CD4-positive, alpha-beta T cell (primary cell): ENCODE results near the gene RAP1A. TPM values are rescaled to one million over a fixed set of nuclear protein-coding genes. Genes with fewer than 3 reads are reported as not detected.
A peak's percentile ranks its signal among the peaks of the same experiment; 100 is the strongest.
"Not testable (repeated sequence)": the region's sequence is repeated elsewhere in the genome, so short reads cannot be mapped to it uniquely, and the experiment has no call there.

Experiments
- ATAC-seq: fragments of 200-7000 bp; cut with Tn5 transposase; one replicate; pipeline ENCODE4 v1.10.0; 2022; ENCODE audit warnings: mild to moderate bottlenecking; ENCODE audit not compliant: poor library complexity
- CTCF ChIA-PET: fragments of 350-600 bp; sonication (Branson Sonifier 250); formaldehyde crosslinking; loops from one replicate; lab custom pipeline; 2021; ENCODE audit warnings: antibody characterized with exemption, inconsistent platforms; lab: Charles Lee
- POLR2A ChIA-PET: fragments of 350-600 bp; sonication (Branson Sonifier 250); formaldehyde crosslinking; loops from one replicate; lab custom pipeline; 2021; ENCODE audit warnings: antibody characterized with exemption, inconsistent platforms; lab: Charles Lee
- DNase-seq, 14 experiments: peaks; one replicate each; pipeline ENCODE4 v3.0.0-alpha.2; 2013 to 2020; ENCODE audit warnings: mixed read lengths in 2 of 14
- H3K27ac ChIP-seq, 2 donors: one replicate each; pipeline versions ENCODE4 v1.5.1 to v1.7.0; 2013; ENCODE audit warnings: low read length in 2 of 2, low read depth in 1 of 2, mild to moderate bottlenecking in 1 of 2
- H3K27me3 ChIP-seq, 2 experiments: 1 replicate in 1 of 2; 2 replicates in 1 of 2; pipeline versions ENCODE4 v1.6.1 to v1.7.0; 2013; ENCODE audit warnings: low read length in 2 of 2, control low read depth in 1 of 2, mild to moderate bottlenecking in 1 of 2, moderate library complexity in 1 of 2; ENCODE audit not compliant: insufficient read depth in 2 of 2, control insufficient read depth in 1 of 2
- H3K36me3 ChIP-seq: one replicate; pipeline ENCODE4 v1.6.1; 2013; ENCODE audit warnings: low read length, control low read depth; ENCODE audit not compliant: insufficient read depth
- H3K4me1 ChIP-seq: one replicate; pipeline ENCODE4 v1.6.1; 2013; ENCODE audit warnings: low read length, control low read depth; ENCODE audit not compliant: insufficient read depth
- H3K4me3 ChIP-seq: one replicate; pipeline ENCODE4 v1.5.1; 2013; ENCODE audit warnings: mild to moderate bottlenecking, low read length, moderate library complexity
- H3K9me3 ChIP-seq, 2 experiments: 1 replicate in 1 of 2; 2 replicates in 1 of 2; pipeline versions ENCODE4 v1.6.1 to v1.7.0; 2013; ENCODE audit warnings: low read length in 2 of 2, mild to moderate bottlenecking in 2 of 2, control low read depth in 1 of 2, moderate library complexity in 1 of 2; ENCODE audit not compliant: control insufficient read depth in 1 of 2, insufficient read depth in 1 of 2
- H3K27ac Mint-ChIP-seq: one replicate; pipeline ENCODE4 v1.8.0; 2020; ENCODE audit warnings: mixed read lengths
- H3K27me3 Mint-ChIP-seq: one replicate; pipeline ENCODE4 v1.8.0; 2021; ENCODE audit warnings: mixed read lengths
- H3K36me3 Mint-ChIP-seq: one replicate; pipeline ENCODE4 v1.8.0; 2021; ENCODE audit warnings: low read depth, mixed read lengths
- H3K4me1 Mint-ChIP-seq: one replicate; pipeline ENCODE4 v1.8.0; 2021; ENCODE audit warnings: low read depth, mixed read lengths
- H3K4me3 Mint-ChIP-seq: one replicate; pipeline ENCODE4 v1.8.0; 2020; ENCODE audit warnings: mild to moderate bottlenecking, mixed read lengths
- H3K9me3 Mint-ChIP-seq: one replicate; pipeline ENCODE4 v1.8.0; 2020; ENCODE audit warnings: mixed read lengths
- CTCF ChIP-seq: fragments of 200-600 bp; IDR thresholded peaks from one replicate; pipeline ENCODE4 v1.8.0; 2022; ENCODE audit warnings: antibody characterized with exemption, mild to moderate bottlenecking
- intact Hi-C, 2 experiments: fragments of 100-400 bp; cut with DNase I in 1 of 2; cut with micrococcal nuclease in 1 of 2; formaldehyde crosslinking; loops; one replicate each; pipeline versions ENCODE4 v1.15.1 to v1.9.0; 2023 to 2025; cut with DNase I, micrococcal nuclease
- total RNA-seq, 174 experiments: library from RNA in 2 of 174; stranded (reverse) in 2 of 174; gene quantifications; one replicate each; pipeline ENCODE4 v1.2.3 and lab custom pipeline; 2021 to 2026

The RAP1A gene
- total RNA-seq, 2 experiments from 2014 or later = 63.8 to 67.1 TPM

GRCh38 chr1:111605576-111605975, 14.0 kb upstream of the RAP1A start:
- no peaks in the 10 kb centered on the region for H3K9me3 Mint-ChIP-seq
- Histone ChIP-seq H3K4me3 (no peak overlapping the region), H3K27ac (peak overlapping the region in 1 of 2 donors; percentile 32), H3K27me3 (no peaks in the 10 kb centered on the region), H3K36me3 (no peaks in the 10 kb centered on the region), H3K9me3 (no peaks in the 10 kb centered on the region), H3K4me1 (peaks cover 58% of the 10 kb centered on the region)
- H3K27me3 Mint-ChIP-seq = no peaks in the 10 kb centered on the region
- H3K36me3 Mint-ChIP-seq = no peaks in the 10 kb centered on the region
- DNase-seq = no peak
- ChIA-PET POLR2A (interaction anchor here (1.0 to 6.4 kb wide), 3 partner anchors 12 to 97 kb away, joined by 5 to 116 read pairs (median 5); partner anchors contain the start of gene RAP1A), CTCF (interaction anchor here (1.2 to 4.0 kb wide), 3 partner anchors 10 to 98 kb away, joined by 3 to 15 read pairs (median 3); no protein-coding TSS in a partner anchor)
- peaks cover 67% of the 10 kb centered on the region for H3K4me1 Mint-ChIP-seq
- peak overlapping the region; percentile 84 for H3K27ac Mint-ChIP-seq
- no peak for ATAC-seq
- TF ChIP-seq CTCF = no peak
- intact Hi-C loops = loop anchor here in 1 of 2 experiments (2.0 kb wide), 1 partner anchor 13 kb away; the partner anchor contains the start of gene RAP1A
- H3K4me3 Mint-ChIP-seq = no peak overlapping the region

GRCh38 chr1:111606457-111607215, 13.0 kb upstream of the RAP1A start:
- POLR2A ChIA-PET = interaction anchor here (0.5 to 6.4 kb wide), 5 partner anchors 8 to 948 kb away, joined by 3 to 116 read pairs (median 5); partner anchors contain the start of gene RAP1A

GRCh38 chr1:111608528-111608927, 11.1 kb upstream of the RAP1A start:
- H3K36me3 ChIP-seq, H3K27ac Mint-ChIP-seq, ATAC-seq, H3K4me3 ChIP-seq, intact Hi-C loops, H3K4me3 Mint-ChIP-seq, H3K27me3 ChIP-seq, H3K27ac ChIP-seq, DNase-seq, H3K27me3 Mint-ChIP-seq, POLR2A ChIA-PET, H3K9me3 Mint-ChIP-seq, H3K9me3 ChIP-seq, H3K36me3 Mint-ChIP-seq: not testable (repeated sequence)
- H3K4me1 ChIP-seq = peaks cover 33% of the 10 kb centered on the region
- CTCF ChIA-PET = interaction anchor here (0.7 kb wide), 1 partner anchor 101 kb away, joined by 3 read pairs; no protein-coding TSS in a partner anchor
- peaks cover 37% of the 10 kb centered on the region for H3K4me1 Mint-ChIP-seq

More at GRCh38 chr1:111606457-111607215, 13.0 kb upstream of the RAP1A start:
- H3K27me3 Mint-ChIP-seq, ATAC-seq, H3K4me3 ChIP-seq, H3K36me3 Mint-ChIP-seq, H3K9me3 ChIP-seq, H3K36me3 ChIP-seq, intact Hi-C loops, H3K9me3 Mint-ChIP-seq, H3K27me3 ChIP-seq: not testable (repeated sequence)
- peak overlapping the region in 1 of 2 donors; percentile 32 for H3K27ac ChIP-seq
- CTCF ChIA-PET = interaction anchor here (1.0 to 1.3 kb wide), 3 partner anchors 9 to 13 kb away, joined by 3 to 4 read pairs (median 3); no protein-coding TSS in a partner anchor
- peaks cover 49% of the 10 kb centered on the region for H3K4me1 ChIP-seq
- Mint-ChIP-seq H3K4me3 (peak overlapping the region; percentile 54), H3K27ac (peak overlapping the region; percentile 84), H3K4me1 (peaks cover 56% of the 10 kb centered on the region)
- DNase-seq = peak in 3 of 14 experiments; percentile 40 to 54 (median 51)

- DNase-seq (no peak), ATAC-seq (no peak)
- no peak overlapping the region for H3K4me3 Mint-ChIP-seq
- Histone ChIP-seq H3K9me3 (no peaks in the 10 kb centered on the region), H3K27me3 (no peaks in the 10 kb centered on the region), H3K4me1 (peaks cover 20% of the 10 kb centered on the region), H3K27ac (no peak overlapping the region), H3K36me3 (no peaks in the 10 kb centered on the region), H3K4me3 (no peak overlapping the region)
- H3K27me3 Mint-ChIP-seq = no peaks in the 10 kb centered on the region
- ChIA-PET CTCF (interaction anchor here (1.3 kb wide), 1 partner anchor 104 kb away, joined by 3 read pairs; no protein-coding TSS in a partner anchor), POLR2A (interaction anchor here (2.6 kb wide), 1 partner anchor 19 kb away, joined by 15 read pairs; no protein-coding TSS in a partner anchor)
- no peak for TF ChIP-seq CTCF
- intact Hi-C loops = loop anchor here in 1 of 2 experiments (10.0 kb wide), 1 partner anchor 397 kb away; no protein-coding TSS in a partner anchor
- H3K36me3 Mint-ChIP-seq = no peaks in the 10 kb centered on the region
- H3K4me1 Mint-ChIP-seq = peaks cover 29% of the 10 kb centered on the region
- no peak overlapping the region for H3K27ac Mint-ChIP-seq
- no peaks in the 10 kb centered on the region for H3K9me3 Mint-ChIP-seq
Measured at GRCh38 chr1:111611986-111612385, 7.6 kb upstream of the RAP1A start.
